Measurements from ENCODE around the gene FADS2.

DNA sequence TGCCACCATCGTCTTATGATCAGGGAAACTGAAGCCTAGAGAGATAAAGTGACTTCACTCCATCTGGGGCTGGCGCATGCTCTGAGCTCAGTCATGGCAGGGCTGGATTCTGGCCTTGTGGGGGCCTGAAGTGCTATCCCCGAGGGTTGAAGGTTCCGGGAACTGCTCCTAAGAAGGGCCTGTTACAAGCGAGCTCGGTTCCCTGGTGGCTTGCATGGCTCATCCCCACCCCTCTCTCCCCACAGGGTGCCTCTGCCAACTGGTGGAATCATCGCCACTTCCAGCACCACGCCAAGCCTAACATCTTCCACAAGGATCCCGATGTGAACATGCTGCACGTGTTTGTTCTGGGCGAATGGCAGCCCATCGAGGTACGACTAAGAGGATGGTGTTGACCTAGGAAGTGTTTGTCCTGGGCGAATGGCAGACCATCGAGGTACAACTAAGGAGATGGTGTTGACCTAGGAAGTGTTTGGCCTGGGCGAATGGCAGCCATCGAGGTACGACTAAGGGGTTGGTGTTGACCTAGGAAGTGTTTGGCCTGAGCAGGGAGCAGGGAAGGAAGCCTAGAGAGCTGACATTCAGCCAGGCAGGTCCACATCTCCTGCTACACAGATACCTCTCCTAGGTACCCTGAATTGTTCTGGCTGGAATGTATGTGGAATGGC, 19.9 kb downstream of the FADS2 start:
- TF ChIP-seq, protein P1, sequence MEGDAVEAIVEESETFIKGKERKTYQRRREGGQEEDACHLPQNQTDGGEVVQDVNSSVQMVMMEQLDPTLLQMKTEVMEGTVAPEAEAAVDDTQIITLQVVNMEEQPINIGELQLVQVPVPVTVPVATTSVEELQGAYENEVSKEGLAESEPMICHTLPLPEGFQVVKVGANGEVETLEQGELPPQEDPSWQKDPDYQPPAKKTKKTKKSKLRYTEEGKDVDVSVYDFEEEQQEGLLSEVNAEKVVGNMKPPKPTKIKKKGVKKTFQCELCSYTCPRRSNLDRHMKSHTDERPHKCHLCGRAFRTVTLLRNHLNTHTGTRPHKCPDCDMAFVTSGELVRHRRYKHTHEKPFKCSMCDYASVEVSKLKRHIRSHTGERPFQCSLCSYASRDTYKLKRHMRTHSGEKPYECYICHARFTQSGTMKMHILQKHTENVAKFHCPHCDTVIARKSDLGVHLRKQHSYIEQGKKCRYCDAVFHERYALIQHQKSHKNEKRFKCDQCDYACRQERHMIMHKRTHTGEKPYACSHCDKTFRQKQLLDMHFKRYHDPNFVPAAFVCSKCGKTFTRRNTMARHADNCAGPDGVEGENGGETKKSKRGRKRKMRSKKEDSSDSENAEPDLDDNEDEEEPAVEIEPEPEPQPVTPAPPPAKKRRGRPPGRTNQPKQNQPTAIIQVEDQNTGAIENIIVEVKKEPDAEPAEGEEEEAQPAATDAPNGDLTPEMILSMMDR (IDR thresholded peaks at IDR 0.05): no peak
- TF ChIP-seq POLR2A (IDR thresholded peaks at IDR 0.05): no peak
